Neutrophil (primary cell): ENCODE results near the gene LCN15.

Experiments used
- H3K27ac ChIP-seq: fragments of 200-600 bp; sonication (generic); 2 replicates; pipeline ENCODE4 v1.5.1; 2016; ENCODE audit warnings: mild to moderate bottlenecking, moderate library complexity
- H3K27me3 ChIP-seq: fragments of 200-600 bp; sonication (generic); 2 replicates; pipeline ENCODE4 v1.6.0; 2016; ENCODE audit warnings: mild to moderate bottlenecking
- H3K36me3 ChIP-seq: fragments of 200-600 bp; sonication (generic); 2 replicates; pipeline ENCODE4 v1.5.1; 2017
- H3K4me1 ChIP-seq, 2 experiments: fragments of 200-600 bp in 1 of 2; sonication (generic) in 1 of 2; 1 replicate in 1 of 2; 2 replicates in 1 of 2; pipeline versions ENCODE4 v1.5.1 to v1.6.1; 2013 to 2016; ENCODE audit warnings: low read depth in 1 of 2, low read length in 1 of 2, mild to moderate bottlenecking in 1 of 2, moderate library complexity in 1 of 2; ENCODE audit not compliant: control insufficient read depth in 1 of 2, insufficient read depth in 1 of 2
- H3K4me3 ChIP-seq, 2 experiments: fragments of 200-600 bp in 1 of 2; sonication (generic) in 1 of 2; 1 replicate in 1 of 2; 2 replicates in 1 of 2; pipeline ENCODE4 v1.5.1; 2013 to 2016; ENCODE audit warnings: low read depth in 1 of 2, low read length in 1 of 2, mild to moderate bottlenecking in 1 of 2, moderate library complexity in 1 of 2
- H3K9me3 ChIP-seq: fragments of 200-600 bp; sonication (generic); 2 replicates; pipeline ENCODE4 v1.5.1; 2016
- TF ChIP-seq, protein P1 (sequence below): fragments of 200-600 bp; sonication (generic); IDR thresholded peaks from 2 replicates; pipeline ENCODE4 v1.5.1; 2016; ENCODE audit warnings: antibody characterized with exemption

LCN15 gene

DNA sequence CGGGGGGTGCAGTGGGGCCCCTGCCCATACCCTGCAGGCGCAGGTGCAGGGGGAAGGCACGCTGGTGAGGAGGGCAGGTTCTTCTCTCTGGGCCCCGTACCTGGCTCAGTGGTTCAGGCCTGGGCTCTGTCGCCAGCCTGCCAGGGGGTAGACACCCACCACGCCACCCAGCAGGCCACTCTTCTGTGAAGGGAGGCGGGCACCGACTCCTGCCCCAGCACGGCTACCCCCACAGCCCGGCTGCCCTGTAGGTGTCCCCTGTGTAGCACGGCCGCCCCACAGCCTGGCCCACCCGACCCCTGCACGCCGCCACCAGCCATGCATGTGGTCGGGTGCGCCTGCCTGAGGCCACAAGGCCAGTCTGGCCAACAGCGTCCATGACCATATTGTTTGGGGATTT is 17.7 kb downstream of the LCN15 start:
- peaks cover 95% of the 10 kb centered on the region for H3K27me3 ChIP-seq
- no peaks in the 10 kb centered on the region for H3K4me1 ChIP-seq
- TF ChIP-seq, protein P1, sequence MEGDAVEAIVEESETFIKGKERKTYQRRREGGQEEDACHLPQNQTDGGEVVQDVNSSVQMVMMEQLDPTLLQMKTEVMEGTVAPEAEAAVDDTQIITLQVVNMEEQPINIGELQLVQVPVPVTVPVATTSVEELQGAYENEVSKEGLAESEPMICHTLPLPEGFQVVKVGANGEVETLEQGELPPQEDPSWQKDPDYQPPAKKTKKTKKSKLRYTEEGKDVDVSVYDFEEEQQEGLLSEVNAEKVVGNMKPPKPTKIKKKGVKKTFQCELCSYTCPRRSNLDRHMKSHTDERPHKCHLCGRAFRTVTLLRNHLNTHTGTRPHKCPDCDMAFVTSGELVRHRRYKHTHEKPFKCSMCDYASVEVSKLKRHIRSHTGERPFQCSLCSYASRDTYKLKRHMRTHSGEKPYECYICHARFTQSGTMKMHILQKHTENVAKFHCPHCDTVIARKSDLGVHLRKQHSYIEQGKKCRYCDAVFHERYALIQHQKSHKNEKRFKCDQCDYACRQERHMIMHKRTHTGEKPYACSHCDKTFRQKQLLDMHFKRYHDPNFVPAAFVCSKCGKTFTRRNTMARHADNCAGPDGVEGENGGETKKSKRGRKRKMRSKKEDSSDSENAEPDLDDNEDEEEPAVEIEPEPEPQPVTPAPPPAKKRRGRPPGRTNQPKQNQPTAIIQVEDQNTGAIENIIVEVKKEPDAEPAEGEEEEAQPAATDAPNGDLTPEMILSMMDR, result no peak
- H3K4me3 ChIP-seq, result no peak overlapping the region
- no peaks in the 10 kb centered on the region for H3K36me3 ChIP-seq
- no peak overlapping the region for H3K27ac ChIP-seq
- peaks cover under 1% of the 10 kb centered on the region for H3K9me3 ChIP-seq

DNA sequence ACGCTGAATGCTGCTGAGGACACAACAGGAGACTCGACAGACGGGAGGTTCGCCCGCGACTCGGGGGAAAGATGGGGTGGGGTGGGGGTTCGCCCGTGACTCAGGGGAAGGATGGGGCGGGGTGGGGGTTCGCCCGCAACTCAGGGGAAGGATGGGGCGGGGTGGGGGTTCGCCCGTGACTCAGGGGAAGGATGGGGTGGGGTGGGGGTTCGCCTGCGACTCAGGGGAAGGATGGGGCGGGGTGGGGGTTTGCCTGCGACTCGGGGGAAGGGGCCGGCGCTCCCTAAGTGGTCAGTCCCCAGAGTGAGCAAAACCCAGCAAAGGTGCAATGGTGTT is 18.2 kb downstream of the LCN15 start:
- TF ChIP-seq, protein P1, result no peak

DNA sequence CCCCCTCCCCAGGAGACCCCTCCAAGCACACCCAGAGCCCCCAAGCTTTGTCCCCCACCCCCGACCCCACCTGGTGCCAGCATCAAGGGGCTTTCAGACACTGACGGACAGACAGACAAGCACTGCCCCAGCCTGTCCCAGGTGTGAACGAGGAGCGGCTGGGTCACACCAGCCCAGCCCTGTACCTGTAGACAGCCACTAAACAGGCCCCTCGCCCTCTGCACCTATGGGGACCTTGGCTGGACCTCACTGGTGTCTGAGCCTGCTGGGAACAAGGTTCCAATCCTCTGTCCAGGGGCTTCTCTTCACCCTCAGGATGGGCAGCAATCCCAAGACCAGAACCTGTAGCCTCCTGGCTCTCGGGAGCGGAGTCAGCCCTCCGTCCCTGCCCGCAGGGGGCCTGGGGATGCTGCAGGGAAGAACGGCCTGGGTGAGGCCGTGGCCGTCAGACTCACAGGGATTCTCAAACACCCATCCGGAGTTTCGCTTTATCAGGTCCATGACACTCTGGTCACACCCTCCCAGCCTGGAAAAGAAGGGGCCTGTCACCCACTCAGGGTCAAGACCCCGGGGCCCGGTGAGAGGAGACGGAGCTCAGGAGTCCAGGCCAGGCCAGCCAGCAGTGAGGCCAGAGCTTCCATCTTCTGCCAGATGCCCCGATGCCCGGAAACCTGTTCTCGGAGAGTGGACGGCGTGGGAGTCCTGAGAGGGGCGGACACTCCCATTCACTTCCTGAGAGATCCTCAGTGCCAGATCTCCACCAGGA is 18.7 kb downstream of the LCN15 start:
- no peaks in the 10 kb centered on the region for H3K36me3 ChIP-seq
- H3K27me3 ChIP-seq, result peaks cover 96% of the 10 kb centered on the region
- TF ChIP-seq, protein P1, result no peak
- no peak overlapping the region for H3K4me3 ChIP-seq
- no peak overlapping the region for H3K27ac ChIP-seq
- H3K4me1 ChIP-seq, result no peaks in the 10 kb centered on the region
- H3K9me3 ChIP-seq, result no peaks in the 10 kb centered on the region

More for the DNA sequence above, 18.2 kb downstream of the LCN15 start:
- no peaks in the 10 kb centered on the region for H3K4me1 ChIP-seq
- H3K36me3 ChIP-seq, result no peaks in the 10 kb centered on the region
- H3K9me3 ChIP-seq, result no peaks in the 10 kb centered on the region
- no peak overlapping the region for H3K4me3 ChIP-seq
- H3K27ac ChIP-seq, result no peak overlapping the region
- H3K27me3 ChIP-seq, result peaks cover 96% of the 10 kb centered on the region

DNA sequence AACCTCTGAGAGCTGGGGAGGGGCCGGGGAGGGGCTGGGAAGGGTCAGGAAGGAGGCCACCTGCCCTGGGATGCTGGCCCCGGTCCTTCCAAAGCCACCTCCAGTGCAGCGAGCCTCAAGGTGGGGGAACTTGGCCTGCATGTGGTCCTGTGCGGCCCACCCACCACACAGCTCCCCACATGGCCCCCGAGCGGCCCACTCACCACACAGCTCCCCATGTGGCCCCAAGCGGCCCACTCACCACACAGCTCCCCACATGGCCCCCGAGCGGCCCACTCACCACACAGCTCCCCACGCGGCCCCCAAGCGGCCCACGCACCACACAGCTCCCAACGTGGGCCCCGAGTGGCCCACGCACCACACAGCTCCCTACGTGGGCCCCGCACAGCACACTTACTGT is 19.5 kb downstream of the LCN15 start:
- no peak overlapping the region for H3K4me3 ChIP-seq
- H3K4me1 ChIP-seq, result no peaks in the 10 kb centered on the region
- H3K36me3 ChIP-seq, result no peaks in the 10 kb centered on the region
- H3K27me3 ChIP-seq, result peaks cover 96% of the 10 kb centered on the region
- no peak overlapping the region for H3K27ac ChIP-seq
- no peaks in the 10 kb centered on the region for H3K9me3 ChIP-seq
- TF ChIP-seq, protein P1, result no peak

DNA sequence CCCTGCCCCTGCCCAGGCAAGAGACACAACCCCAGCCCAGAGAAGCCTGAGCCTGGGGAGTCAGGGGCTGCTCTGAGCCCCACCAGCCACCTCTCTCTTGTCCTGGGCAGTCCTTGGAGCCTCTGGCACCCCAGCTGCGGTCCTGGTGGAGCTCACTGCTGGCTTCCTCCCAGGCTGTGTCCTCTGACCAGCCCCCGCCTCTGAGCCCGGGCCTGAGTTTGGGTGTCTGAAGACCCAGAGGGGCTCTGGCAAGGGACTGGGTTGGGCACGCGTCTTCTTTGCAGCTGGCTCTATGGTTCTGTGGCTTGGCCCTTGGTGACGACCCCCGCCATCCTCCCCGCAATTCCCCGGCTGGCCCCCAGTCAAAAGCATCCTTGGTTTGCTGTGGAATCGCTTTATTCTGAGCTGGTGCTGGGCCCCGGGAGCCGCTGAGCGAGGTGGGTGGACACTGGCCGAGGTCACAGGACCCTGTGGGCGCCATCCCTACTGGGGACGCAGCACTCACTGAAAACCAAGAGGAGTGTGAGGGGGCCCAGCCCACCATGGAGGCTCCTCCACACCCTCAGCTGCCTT is 20.6 kb downstream of the LCN15 start:
- H3K4me1 ChIP-seq, result no peaks in the 10 kb centered on the region
- TF ChIP-seq, protein P1, result no peak
- H3K4me3 ChIP-seq, result no peak overlapping the region
- no peak overlapping the region for H3K27ac ChIP-seq
- no peaks in the 10 kb centered on the region for H3K9me3 ChIP-seq
- H3K27me3 ChIP-seq, result peaks cover 96% of the 10 kb centered on the region
- no peaks in the 10 kb centered on the region for H3K36me3 ChIP-seq
